GM12891 (cell line): ENCODE data around the gene TAF4.

Experiments used
- POLR2A ChIP-seq: IDR thresholded peaks from 2 replicates; pipeline ENCODE4 v1.6.1; 2011; ENCODE audit warnings: low read depth, low read length, control low read depth
- POLR2AphosphoS5 ChIP-seq: IDR thresholded peaks from 2 replicates; pipeline ENCODE4 v1.6.1; 2011; ENCODE audit warnings: low read depth, low read length, control low read depth
- TAF1 ChIP-seq: IDR thresholded peaks from 2 replicates; pipeline ENCODE4 v1.6.1; 2011; ENCODE audit warnings: low read depth, low read length, control low read depth

DNA sequence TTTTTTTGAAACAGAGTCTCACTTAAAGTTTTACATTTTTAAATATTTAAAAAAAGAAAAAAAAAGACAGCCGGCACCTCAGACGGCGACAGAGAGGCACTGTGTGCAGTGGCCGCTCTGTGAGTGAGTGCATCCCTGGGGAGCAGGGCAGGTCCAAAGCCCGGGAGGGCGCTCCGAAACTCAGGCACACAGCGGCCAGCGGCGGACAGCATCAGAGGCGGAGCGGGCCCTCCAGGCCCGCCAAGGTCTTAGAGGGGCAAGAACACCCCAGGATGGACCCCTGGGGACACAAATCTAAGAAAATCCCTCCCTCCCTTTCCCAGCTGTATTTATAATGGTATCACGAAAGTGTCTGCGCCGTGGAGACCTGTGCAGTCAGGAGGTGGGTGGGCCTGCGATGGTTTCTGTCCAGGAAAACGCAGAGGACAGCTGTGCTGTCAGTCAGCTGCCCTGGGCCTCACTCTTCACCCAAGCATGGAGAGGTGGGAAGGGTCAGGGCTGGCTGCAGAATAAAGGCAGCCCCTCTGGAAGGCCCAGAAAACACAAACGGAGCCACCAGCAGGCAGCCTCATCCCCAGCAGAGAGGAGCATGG, 43.8 kb downstream of the TAF4 start:
- TF ChIP-seq POLR2A (no peak), TAF1 (no peak), POLR2AphosphoS5 (no peak)
